Endothelial cell (in vitro differentiated cells): ENCODE data around the gene TMEM88. TPM values are rescaled to one million over a fixed set of nuclear protein-coding genes. Genes with fewer than 3 reads are reported as not detected.
A peak's percentile ranks its signal among the peaks of the same experiment; 100 is the strongest.
"Not testable (repeated sequence)": the region's sequence is repeated elsewhere in the genome, so short reads cannot be mapped to it uniquely, and the experiment has no call there.

Experiments used
- DNase-seq: peaks from one replicate; pipeline ENCODE4 v3.0.0; 2021; ENCODE audit warnings: low spot score
- H3K27ac Mint-ChIP-seq: one replicate; pipeline ENCODE4 v1.8.0; 2021; ENCODE audit warnings: mixed read lengths, inconsistent platforms; ENCODE audit not compliant: unreplicated experiment
- H3K27me3 Mint-ChIP-seq: one replicate; pipeline ENCODE4 v1.8.0; 2021; ENCODE audit warnings: mild to moderate bottlenecking, moderate library complexity, mixed read lengths, inconsistent platforms; ENCODE audit not compliant: unreplicated experiment
- H3K36me3 Mint-ChIP-seq: one replicate; pipeline ENCODE4 v1.8.0; 2021; ENCODE audit warnings: mild to moderate bottlenecking, low read depth, mixed read lengths, inconsistent platforms; ENCODE audit not compliant: unreplicated experiment
- H3K4me1 Mint-ChIP-seq: one replicate; pipeline ENCODE4 v1.8.0; 2021; ENCODE audit warnings: mild to moderate bottlenecking, mixed read lengths, inconsistent platforms; ENCODE audit not compliant: unreplicated experiment
- H3K4me3 Mint-ChIP-seq: one replicate; pipeline ENCODE4 v1.8.0; 2021; ENCODE audit warnings: mild to moderate bottlenecking, mixed read lengths, inconsistent platforms; ENCODE audit not compliant: unreplicated experiment
- H3K9me3 Mint-ChIP-seq: one replicate; pipeline ENCODE4 v1.8.0; 2021; ENCODE audit warnings: mixed read lengths, inconsistent platforms; ENCODE audit not compliant: unreplicated experiment
- CTCF ChIP-seq: fragments of 200-600 bp; sonication (generic); IDR thresholded peaks from one replicate; pipeline ENCODE4 v1.5.0; 2021; ENCODE audit warnings: antibody characterized with exemption; ENCODE audit not compliant: unreplicated experiment
- total RNA-seq: library from RNA; stranded (reverse); fragmentation: NEBNext Ultra II Directional; extraction: Animal tissue kit (Norgen Biotek cat#: 25700); gene quantifications from one replicate; pipeline ENCODE4 v1.2.1, GENCODE V29; 2021; ENCODE audit not compliant: unreplicated experiment

Gene TMEM88
- total RNA-seq, 1 donor from 2014 or later: 13.6 TPM

GRCh38 chr17:7857713-7858521 is 3.1 kb downstream of the TMEM88 start, which contains the start of gene CYB5D1:
Gene CYB5D1, plus strand, starts transcription at chr17:7858003. Its CDS starts 132 bp downstream, at chr17:7858135.
- Mint-ChIP-seq H3K9me3 (no peaks in the 10 kb centered on the region), H3K27ac (no peak within 1 kb of the TSS), H3K4me3 (no peak within 1 kb of the TSS), H3K36me3 (peaks cover 25% of the 10 kb centered on the region), H3K4me1 (peaks cover 39% of the 10 kb centered on the region), H3K27me3 (peaks cover 13% of the 10 kb centered on the region)
- DNase-seq: peak; percentile 80
- TF ChIP-seq CTCF: no peak

- Mint-ChIP-seq H3K27ac (no peak overlapping the region), H3K4me1 (peaks cover 39% of the 10 kb centered on the region), H3K9me3 (no peaks in the 10 kb centered on the region), H3K36me3 (peaks cover 25% of the 10 kb centered on the region), H3K27me3 (peaks cover 11% of the 10 kb centered on the region), H3K4me3 (no peak overlapping the region)
- TF ChIP-seq CTCF: peak; percentile 49
- DNase-seq: peak; percentile 65
These were observed 3.6 kb downstream of the TMEM88 start for GRCh38 chr17:7858522-7858810.

- no peak overlapping the region for H3K4me3 Mint-ChIP-seq
- TF ChIP-seq CTCF: no peak
- no peak for DNase-seq
- peaks cover 8% of the 10 kb centered on the region for H3K27me3 Mint-ChIP-seq
- H3K27ac Mint-ChIP-seq: no peak overlapping the region
- peaks cover 21% of the 10 kb centered on the region for H3K36me3 Mint-ChIP-seq
- H3K9me3 Mint-ChIP-seq: no peaks in the 10 kb centered on the region
- H3K4me1 Mint-ChIP-seq: peaks cover 36% of the 10 kb centered on the region
These were observed 4.2 kb downstream of the TMEM88 start for GRCh38 chr17:7859028-7859427.

GRCh38 chr17:7862692-7863437 is 8.0 kb downstream of the TMEM88 start:
- TF ChIP-seq CTCF: peak; percentile 81
- Mint-ChIP-seq H3K4me1 (peaks cover 36% of the 10 kb centered on the region), H3K36me3 (peaks cover 33% of the 10 kb centered on the region), H3K9me3 (no peaks in the 10 kb centered on the region), H3K4me3 (no peak overlapping the region), H3K27ac (no peak overlapping the region), H3K27me3 (peaks cover 3% of the 10 kb centered on the region)
- peak; percentile 46 for DNase-seq

- H3K27ac Mint-ChIP-seq, H3K9me3 Mint-ChIP-seq, DNase-seq, H3K4me3 Mint-ChIP-seq, H3K27me3 Mint-ChIP-seq: not testable (repeated sequence)
- Mint-ChIP-seq H3K36me3 (peaks cover 29% of the 10 kb centered on the region), H3K4me1 (peaks cover 40% of the 10 kb centered on the region)
These were observed 9.5 kb downstream of the TMEM88 start for GRCh38 chr17:7864384-7864783.
